Stimulated activated naive CD8-positive, alpha-beta T cell treated with anti-CD3 and anti-CD28 coated beads, Interleukin-15, Interleukin-2, amounts not matched to agents 100 ng/mL and 50 ng/mL, for 24 hours (primary cell): Measurements from ENCODE around the gene SPTLC3.

Source experiments
- H3K27ac Mint-ChIP-seq: one replicate; pipeline ENCODE4 v1.8.0; 2021; ENCODE audit warnings: mild to moderate bottlenecking, mixed read lengths
- H3K27me3 Mint-ChIP-seq: one replicate; pipeline ENCODE4 v1.8.0; 2021; ENCODE audit warnings: mixed read lengths
- H3K36me3 Mint-ChIP-seq: one replicate; pipeline ENCODE4 v1.8.0; 2021; ENCODE audit warnings: low read depth, mixed read lengths
- H3K4me1 Mint-ChIP-seq: one replicate; pipeline ENCODE4 v1.8.0; 2021; ENCODE audit warnings: low read depth, mixed read lengths
- H3K4me3 Mint-ChIP-seq: one replicate; pipeline ENCODE4 v1.8.0; 2021; ENCODE audit warnings: mild to moderate bottlenecking, mixed read lengths
- H3K9me3 Mint-ChIP-seq: one replicate; pipeline ENCODE4 v1.8.0; 2021; ENCODE audit warnings: mixed read lengths

Gene SPTLC3

DNA sequence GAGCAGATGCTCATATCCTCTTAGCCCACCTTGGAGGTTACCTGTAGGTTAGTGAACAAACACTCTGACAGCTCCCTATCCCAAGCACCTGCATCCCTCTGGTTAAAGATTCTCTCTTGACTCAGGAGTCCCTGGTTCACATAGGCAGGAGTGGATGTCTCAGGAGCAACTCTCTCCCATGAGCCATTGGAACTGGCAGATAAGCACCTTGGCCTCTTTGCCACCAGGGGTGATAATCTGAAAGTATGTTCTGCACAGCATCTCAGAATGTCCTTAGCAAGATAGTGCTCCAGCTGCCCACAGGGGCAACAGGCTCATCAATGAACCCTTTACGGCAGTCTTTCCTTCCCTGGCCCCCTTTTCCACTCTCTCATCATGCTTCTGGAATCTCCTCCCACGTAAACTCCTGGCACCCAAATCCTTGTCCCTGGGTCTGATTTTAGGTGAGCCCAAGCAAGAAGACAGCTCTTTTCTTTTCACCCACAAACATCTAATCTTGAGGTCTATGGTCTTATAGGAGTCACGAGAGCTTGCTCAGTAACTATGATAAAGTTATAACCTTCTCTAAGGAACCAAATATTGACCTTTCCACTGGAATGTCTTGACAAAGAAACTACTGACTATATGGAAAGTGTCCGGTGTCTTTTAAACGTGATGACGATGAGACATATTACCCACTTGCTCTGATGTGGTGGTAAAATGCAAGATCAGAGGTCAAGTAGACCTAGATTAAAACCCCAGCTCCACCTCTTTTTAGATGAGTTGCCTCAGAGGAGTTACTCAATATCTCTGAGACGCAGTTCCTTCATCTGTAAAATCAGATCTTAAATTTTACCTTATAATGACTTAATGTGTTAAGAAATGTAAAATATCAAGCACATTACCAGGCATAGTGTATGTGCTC lies 172.5 kb downstream of the SPTLC3 start:
- H3K27ac Mint-ChIP-seq: peak overlapping the region; percentile 75
- H3K4me1 Mint-ChIP-seq: peaks cover 24% of the 10 kb centered on the region
- peaks cover 10% of the 10 kb centered on the region for H3K27me3 Mint-ChIP-seq
- no peak overlapping the region for H3K4me3 Mint-ChIP-seq
- H3K36me3 Mint-ChIP-seq: no peaks in the 10 kb centered on the region
- H3K9me3 Mint-ChIP-seq: peaks cover 9% of the 10 kb centered on the region

DNA sequence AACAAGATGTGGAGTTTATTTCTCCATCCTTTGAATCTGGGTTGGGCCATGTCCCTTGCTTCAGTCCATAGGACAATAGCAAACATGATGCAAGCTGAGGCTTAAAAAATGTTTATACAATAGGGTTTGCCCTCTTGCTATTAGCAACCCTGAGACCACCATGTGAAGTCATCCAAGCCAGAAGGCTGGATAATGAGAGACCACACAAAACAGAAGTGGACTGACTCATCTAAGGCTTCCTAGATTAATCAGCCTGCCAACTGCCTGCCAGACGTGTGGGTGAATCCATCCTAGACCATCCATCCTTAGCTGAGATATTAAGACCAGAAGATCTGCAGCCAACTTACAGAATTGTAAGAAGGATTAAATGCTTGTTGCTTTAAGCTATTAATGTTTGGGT lies 174.2 kb downstream of the SPTLC3 start:
- peaks cover 24% of the 10 kb centered on the region for H3K4me1 Mint-ChIP-seq
- H3K4me3 Mint-ChIP-seq: no peak overlapping the region
- peaks cover 3% of the 10 kb centered on the region for H3K36me3 Mint-ChIP-seq
- peaks cover 10% of the 10 kb centered on the region for H3K27me3 Mint-ChIP-seq
- no peak overlapping the region for H3K27ac Mint-ChIP-seq
- peaks cover 14% of the 10 kb centered on the region for H3K9me3 Mint-ChIP-seq

DNA sequence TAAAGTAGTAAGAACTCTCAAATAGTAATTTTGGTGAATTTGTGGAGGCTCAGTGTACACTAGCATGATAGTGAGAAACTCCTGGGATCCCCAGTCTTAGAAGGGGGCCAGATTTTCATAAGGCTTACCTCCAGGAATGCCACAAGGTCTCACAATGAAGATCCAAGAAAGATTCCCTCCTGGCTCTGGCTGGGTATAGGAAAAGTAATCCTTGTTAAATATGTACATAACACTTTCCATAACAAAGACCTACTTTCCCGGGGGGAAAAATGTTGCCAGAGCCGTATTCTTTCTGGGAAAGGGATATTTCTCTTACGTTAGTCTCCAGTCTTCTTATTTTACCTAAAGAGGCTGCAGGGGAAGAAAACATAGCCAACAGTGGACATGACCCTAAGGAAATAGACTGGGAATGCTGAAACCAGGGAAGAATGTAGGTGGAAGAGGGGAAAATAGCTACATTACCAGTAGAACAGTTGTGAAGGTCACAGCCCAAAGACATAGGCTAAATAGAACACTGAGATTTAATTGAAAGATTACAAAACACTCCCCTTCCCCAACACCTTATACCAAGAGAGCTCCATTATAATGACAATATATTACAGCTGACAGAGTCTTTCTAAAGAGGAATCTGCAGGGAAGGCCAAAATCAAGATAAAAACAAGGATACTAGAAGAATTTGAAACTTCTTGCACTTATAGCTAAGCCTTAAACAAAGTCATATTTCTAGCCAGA lies 177.4 kb downstream of the SPTLC3 start:
- peaks cover 3% of the 10 kb centered on the region for H3K36me3 Mint-ChIP-seq
- no peak overlapping the region for H3K27ac Mint-ChIP-seq
- peaks cover 19% of the 10 kb centered on the region for H3K4me1 Mint-ChIP-seq
- no peak overlapping the region for H3K4me3 Mint-ChIP-seq
- H3K9me3 Mint-ChIP-seq: peaks cover 14% of the 10 kb centered on the region
- H3K27me3 Mint-ChIP-seq: peaks cover 9% of the 10 kb centered on the region

DNA sequence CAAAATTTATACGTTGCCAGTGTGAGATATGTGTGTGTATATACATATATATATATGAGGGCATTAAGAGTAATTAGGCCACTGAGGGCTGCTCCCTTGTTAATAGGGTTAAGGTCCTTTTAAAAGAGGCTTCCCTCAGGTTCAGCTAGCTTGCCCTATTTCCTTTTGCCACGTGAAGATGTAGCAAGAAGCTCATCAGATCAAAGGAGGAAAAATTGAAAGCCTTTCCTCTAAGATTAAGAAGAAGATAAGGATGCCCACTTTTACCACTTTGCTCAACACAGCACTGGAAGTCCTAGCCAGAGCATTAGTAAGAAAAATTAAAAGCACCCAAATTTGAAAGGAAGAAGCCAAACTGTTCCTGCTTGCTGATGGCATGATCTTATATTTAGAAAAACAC lies 179.1 kb downstream of the SPTLC3 start:
- Mint-ChIP-seq H3K27ac (no peak overlapping the region), H3K27me3 (peaks cover 3% of the 10 kb centered on the region), H3K36me3 (peaks cover 3% of the 10 kb centered on the region), H3K4me3 (no peak overlapping the region), H3K9me3 (peaks cover 14% of the 10 kb centered on the region), H3K4me1 (peaks cover 2% of the 10 kb centered on the region)

DNA sequence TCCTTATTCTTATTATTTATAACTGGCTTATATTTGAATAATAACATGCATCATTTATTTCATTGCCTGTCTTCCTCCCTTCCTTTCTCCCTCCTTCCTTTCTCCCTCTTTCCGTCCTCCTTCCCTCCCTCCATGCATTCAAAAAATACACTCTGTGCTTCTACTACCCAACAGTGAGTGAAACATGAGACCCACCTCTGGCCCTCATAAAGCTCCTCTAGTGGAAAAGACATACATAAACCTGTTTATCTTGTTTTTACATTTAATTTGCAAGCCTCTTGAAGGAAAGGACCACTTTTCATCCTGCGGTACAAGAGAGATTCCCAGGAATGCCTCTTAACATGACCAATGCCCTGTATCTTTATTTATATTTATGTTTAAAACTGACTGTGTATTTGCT lies 190.5 kb downstream of the SPTLC3 start:
- Mint-ChIP-seq H3K27me3 (no peaks in the 10 kb centered on the region), H3K4me3 (no peak overlapping the region), H3K9me3 (no peaks in the 10 kb centered on the region), H3K36me3 (no peaks in the 10 kb centered on the region), H3K4me1 (no peaks in the 10 kb centered on the region), H3K27ac (no peak overlapping the region)

DNA sequence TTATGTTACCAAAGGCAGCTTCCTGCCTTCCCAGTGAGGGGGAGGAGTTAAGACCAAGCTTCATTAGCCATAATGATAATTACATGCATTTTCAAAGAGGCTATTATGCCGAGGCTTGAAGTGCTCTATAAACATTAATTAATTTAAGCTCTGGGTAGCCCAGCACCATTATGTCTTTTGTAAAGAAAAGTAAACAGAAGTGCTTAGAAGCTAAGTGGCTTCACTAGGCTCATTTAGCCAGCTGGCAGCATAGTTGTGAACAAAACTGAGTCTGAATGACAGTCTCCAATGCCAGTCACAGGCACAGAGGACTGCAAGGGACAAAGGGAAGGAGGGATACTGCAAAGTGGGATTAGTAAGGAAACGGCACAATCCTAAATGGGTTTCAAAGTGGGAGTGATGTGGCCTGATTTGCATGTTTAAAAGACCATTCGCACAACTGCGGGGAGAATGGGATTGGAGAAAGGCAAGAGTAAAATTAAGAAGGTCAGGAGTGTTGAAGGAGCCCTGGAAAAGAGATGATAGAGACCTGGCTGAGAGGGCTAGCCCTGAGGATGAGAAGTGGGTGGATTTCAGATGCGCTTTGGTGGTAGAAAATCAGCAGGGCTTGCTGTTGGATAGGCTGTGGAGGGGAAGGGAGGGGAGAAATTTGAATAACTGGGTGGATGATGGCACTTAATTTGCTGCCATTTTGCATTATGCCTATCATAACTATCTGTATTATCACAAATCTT lies 192.2 kb downstream of the SPTLC3 start:
- peaks cover 4% of the 10 kb centered on the region for H3K27me3 Mint-ChIP-seq
- H3K4me1 Mint-ChIP-seq: no peaks in the 10 kb centered on the region
- H3K9me3 Mint-ChIP-seq: no peaks in the 10 kb centered on the region
- H3K4me3 Mint-ChIP-seq: no peak overlapping the region
- no peaks in the 10 kb centered on the region for H3K36me3 Mint-ChIP-seq
- H3K27ac Mint-ChIP-seq: no peak overlapping the region

DNA sequence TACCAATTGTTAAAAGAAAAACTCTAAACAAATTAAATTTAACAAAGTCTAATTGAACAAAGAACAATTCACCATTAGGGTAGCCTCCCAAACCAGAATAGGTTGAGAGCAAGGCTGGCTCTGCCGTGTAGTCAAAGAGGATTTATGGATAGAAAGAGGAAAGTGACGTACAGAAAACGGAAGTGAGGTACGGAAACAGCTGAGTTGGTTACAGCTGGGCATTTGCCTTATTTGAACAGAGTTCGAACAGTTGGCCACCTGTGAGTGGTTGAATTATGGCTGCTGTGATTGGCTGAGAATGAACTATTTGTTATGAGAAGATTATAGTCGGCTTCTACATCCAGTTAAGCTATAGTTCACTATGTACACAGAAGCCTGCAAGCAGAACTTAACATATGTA lies 193.8 kb downstream of the SPTLC3 start:
- H3K27ac Mint-ChIP-seq: no peak overlapping the region
- H3K36me3 Mint-ChIP-seq: no peaks in the 10 kb centered on the region
- H3K27me3 Mint-ChIP-seq: peaks cover 4% of the 10 kb centered on the region
- H3K4me3 Mint-ChIP-seq: no peak overlapping the region
- no peaks in the 10 kb centered on the region for H3K9me3 Mint-ChIP-seq
- no peaks in the 10 kb centered on the region for H3K4me1 Mint-ChIP-seq

DNA sequence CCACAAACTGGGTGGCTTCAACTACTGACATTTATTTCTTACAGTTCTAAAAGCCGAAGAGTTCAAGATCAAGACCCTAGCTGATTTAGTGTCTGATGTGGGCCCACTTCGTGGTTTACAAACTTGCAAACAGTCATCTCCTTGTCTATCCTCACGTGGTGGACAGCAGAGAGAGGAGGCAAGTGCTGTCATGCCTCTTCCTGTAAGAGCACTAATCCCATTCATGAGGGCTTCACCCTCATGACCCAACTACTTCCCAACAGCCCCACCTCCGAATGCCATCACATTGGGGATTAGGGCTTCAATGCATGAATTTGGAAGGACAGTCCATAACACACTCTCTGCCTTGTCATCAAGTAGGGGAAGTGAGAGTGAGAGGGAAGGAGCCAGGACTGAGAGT lies 196.7 kb downstream of the SPTLC3 start:
- Mint-ChIP-seq H3K27me3 (peaks cover 4% of the 10 kb centered on the region), H3K9me3 (no peaks in the 10 kb centered on the region), H3K4me1 (no peaks in the 10 kb centered on the region), H3K4me3 (no peak overlapping the region), H3K36me3 (no peaks in the 10 kb centered on the region), H3K27ac (no peak overlapping the region)

DNA sequence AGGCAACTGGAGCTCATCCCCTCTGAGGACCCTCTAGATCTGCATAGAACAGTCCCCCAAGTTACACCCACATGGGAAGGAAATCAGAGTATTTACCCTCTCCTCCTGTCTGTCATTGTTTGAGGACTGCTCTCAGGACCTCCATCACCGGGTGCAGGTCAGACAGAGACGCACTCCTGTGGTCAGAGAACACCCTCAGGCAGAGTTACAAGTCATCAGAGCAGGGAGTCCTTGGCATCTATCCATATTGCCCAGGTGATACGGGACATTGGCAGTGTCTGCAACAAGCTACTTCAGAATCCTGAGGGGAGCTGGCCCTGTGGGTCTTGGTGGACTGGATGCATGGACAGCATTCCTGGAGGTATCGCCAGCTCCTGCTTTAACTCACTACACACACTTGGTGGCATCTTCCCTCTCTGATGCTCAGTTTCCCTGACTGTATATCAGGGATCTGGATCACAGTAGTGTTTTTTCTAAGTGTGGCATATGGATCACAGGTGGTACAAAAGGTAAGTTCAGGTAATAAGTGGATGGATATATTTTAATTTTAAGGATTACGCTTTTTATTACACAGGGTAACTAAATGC lies 197.2 kb downstream of the SPTLC3 start:
- Mint-ChIP-seq H3K4me3 (no peak overlapping the region), H3K36me3 (no peaks in the 10 kb centered on the region), H3K4me1 (no peaks in the 10 kb centered on the region), H3K27me3 (peaks cover 4% of the 10 kb centered on the region), H3K27ac (no peak overlapping the region), H3K9me3 (no peaks in the 10 kb centered on the region)

DNA sequence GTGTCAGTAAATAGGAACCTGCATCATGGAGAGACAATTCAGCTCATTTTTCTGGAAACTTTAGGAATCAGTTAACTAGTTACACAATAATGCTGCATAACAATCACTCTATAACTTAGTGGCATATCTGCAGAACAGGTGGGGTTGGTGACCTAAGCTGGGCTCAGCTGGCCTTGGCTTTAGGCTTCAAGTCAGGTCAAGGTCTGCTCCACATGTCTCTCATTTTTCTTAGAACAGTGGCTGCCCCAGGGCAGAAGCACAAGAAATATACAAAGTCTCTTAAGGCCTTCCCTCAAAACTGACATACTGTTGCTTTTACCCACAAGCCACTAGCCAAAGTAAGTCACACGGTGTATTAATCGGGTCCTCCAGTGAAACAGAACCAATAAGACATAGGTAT lies 198.2 kb downstream of the SPTLC3 start:
- H3K4me1 Mint-ChIP-seq: no peaks in the 10 kb centered on the region
- H3K9me3 Mint-ChIP-seq: no peaks in the 10 kb centered on the region
- H3K27ac Mint-ChIP-seq: no peak overlapping the region
- peaks cover 6% of the 10 kb centered on the region for H3K27me3 Mint-ChIP-seq
- H3K4me3 Mint-ChIP-seq: no peak overlapping the region
- no peaks in the 10 kb centered on the region for H3K36me3 Mint-ChIP-seq

DNA sequence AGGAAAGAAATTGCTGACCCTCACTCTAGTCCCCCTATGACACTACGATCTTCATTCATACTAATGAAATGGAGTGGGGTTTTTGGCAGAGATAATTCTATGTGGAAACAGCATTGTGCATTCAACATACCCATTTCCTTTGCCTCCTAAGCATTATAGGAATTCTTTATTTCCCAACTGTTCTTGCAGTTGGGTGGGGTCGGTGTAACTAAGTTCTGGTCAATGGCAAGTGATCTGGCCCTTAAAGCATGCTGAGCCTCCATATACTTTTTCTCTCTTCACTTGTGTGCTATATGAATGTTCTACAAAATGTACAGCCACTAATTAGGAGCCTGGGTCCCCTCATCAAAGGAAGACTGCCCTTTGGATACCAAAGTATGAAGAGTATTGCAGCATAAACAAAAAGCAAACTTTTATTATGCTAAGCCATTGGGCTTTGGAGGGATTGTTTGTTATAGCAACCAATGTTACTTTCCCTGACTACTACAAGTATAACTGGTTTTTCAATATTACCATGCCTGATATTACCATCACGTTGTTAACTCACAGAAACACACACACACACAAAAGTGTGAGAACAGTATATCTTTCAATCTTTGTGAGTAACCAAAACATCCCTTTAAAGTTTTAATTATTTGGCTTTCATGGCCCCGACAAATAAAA lies 203.3 kb downstream of the SPTLC3 start:
- Mint-ChIP-seq H3K4me3 (no peak overlapping the region), H3K27me3 (peaks cover 48% of the 10 kb centered on the region), H3K9me3 (no peaks in the 10 kb centered on the region), H3K4me1 (peaks cover 10% of the 10 kb centered on the region), H3K36me3 (no peaks in the 10 kb centered on the region), H3K27ac (no peak overlapping the region)

DNA sequence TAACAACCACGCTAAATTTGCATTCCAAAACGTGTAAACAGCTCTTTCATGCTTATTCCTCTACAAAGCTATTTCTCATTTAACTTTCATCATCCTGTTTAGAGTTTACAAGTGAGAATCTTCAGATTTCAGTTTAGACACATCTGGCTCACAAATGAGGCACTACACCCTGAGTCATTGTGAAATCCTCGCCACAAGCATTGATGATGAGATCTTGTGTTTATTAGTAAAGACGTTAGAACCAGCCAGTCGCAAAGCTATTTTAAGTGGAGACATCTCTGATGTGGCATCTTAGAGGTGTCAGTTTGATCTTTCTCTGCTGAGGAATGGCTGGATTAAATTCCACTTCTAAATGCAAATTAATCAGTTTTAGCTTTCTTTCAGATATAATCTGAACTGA lies 204.0 kb downstream of the SPTLC3 start:
- peaks cover 10% of the 10 kb centered on the region for H3K4me1 Mint-ChIP-seq
- H3K9me3 Mint-ChIP-seq: no peaks in the 10 kb centered on the region
- H3K4me3 Mint-ChIP-seq: no peak overlapping the region
- no peaks in the 10 kb centered on the region for H3K36me3 Mint-ChIP-seq
- peaks cover 54% of the 10 kb centered on the region for H3K27me3 Mint-ChIP-seq
- H3K27ac Mint-ChIP-seq: no peak overlapping the region

DNA sequence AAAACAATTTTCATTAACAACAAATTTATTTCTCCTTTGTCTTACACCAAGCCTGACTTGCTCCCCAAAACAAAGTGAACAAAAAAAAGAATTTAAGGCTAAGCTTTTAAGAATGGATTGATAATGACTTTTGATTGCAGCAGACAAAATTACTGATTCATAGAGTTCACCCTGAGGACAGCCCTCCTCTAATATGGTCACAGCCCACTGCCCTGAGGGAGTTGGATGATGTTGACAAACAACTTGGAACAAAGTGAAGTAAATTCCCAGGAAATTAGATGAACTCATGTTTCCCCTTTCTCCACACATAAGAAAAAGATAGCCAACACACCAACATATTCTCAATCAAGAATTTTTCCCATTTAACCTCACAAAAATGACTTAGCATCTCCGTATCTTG lies 204.6 kb downstream of the SPTLC3 start:
- Mint-ChIP-seq H3K27me3 (peaks cover 59% of the 10 kb centered on the region), H3K27ac (no peak overlapping the region), H3K36me3 (no peaks in the 10 kb centered on the region), H3K4me3 (no peak overlapping the region), H3K9me3 (no peaks in the 10 kb centered on the region), H3K4me1 (peaks cover 10% of the 10 kb centered on the region)

DNA sequence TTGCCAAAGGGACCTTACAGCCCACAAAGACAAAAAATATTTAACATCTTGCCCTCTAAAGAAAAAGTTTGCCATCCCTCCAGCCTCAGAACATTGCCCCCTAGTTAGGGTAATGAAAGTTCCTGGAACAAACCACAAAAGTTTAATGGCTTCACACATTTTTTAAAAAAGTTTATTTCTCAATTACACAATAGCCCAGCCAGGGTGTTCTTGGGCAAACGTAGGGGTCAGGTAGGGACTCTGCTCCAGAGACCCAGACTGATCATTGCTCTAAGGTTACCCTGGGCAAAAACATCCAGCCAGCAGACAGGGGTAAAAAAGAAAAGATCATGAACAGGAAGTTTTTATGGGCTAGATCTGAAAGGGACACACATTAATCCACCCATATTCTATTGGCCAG lies 207.8 kb downstream of the SPTLC3 start:
- Mint-ChIP-seq H3K4me3 (no peak overlapping the region), H3K9me3 (no peaks in the 10 kb centered on the region), H3K36me3 (no peaks in the 10 kb centered on the region), H3K4me1 (peaks cover 16% of the 10 kb centered on the region), H3K27ac (no peak overlapping the region), H3K27me3 (peaks cover 78% of the 10 kb centered on the region)
